Activated T-cell treated with anti-CD3 and anti-CD28 coated beads, Interleukin-2, amount 50 U/mL, for 4 hours (primary cell): Measurements from ENCODE around the gene SPSB1. TPM values are rescaled to one million over a fixed set of nuclear protein-coding genes. Genes with fewer than 3 reads are reported as not detected.

ENCODE experiments used
- ATAC-seq, 2 donors: fragments of 200-7000 bp; cut with Tn5 transposase; one replicate each; pipeline ENCODE4 v1.10.0; 2021
- DNase-seq: peaks from one replicate; pipeline ENCODE4 v3.0.0-alpha.2; 2020
- H3K27me3 Mint-ChIP-seq: one replicate; pipeline ENCODE4 v1.8.0; 2021; ENCODE audit warnings: low read depth, mixed read lengths
- H3K36me3 Mint-ChIP-seq: one replicate; pipeline ENCODE4 v1.8.0; 2022; ENCODE audit warnings: mixed read lengths; ENCODE audit not compliant: insufficient read depth
- H3K4me1 Mint-ChIP-seq: one replicate; pipeline ENCODE4 v1.8.0; 2021; ENCODE audit warnings: low read depth, mixed read lengths
- H3K4me3 Mint-ChIP-seq: one replicate; pipeline ENCODE4 v1.8.0; 2021; ENCODE audit warnings: mild to moderate bottlenecking, moderate library complexity, mixed read lengths
- H3K9me3 Mint-ChIP-seq: one replicate; pipeline ENCODE4 v1.8.0; 2021; ENCODE audit warnings: mixed read lengths
- total RNA-seq, 3 donors: library from RNA; stranded (reverse); gene quantifications; one replicate each; pipeline ENCODE4 v1.2.1, GENCODE V29; 2021

The SPSB1 gene
- total RNA-seq, 3 donors from 2014 or later = 2.3 to 3.8 (median 3.0) TPM

- no peak overlapping the region for H3K4me3 Mint-ChIP-seq
- no peak for ATAC-seq
- H3K36me3 Mint-ChIP-seq = no peaks in the 10 kb centered on the region
- peaks cover 13% of the 10 kb centered on the region for H3K4me1 Mint-ChIP-seq
- H3K9me3 Mint-ChIP-seq = no peaks in the 10 kb centered on the region
- H3K27me3 Mint-ChIP-seq = no peaks in the 10 kb centered on the region
- no peak for DNase-seq
Observed at GRCh38 chr1:9309991-9310390, 17.3 kb downstream of the SPSB1 start.

- H3K9me3 Mint-ChIP-seq = no peaks in the 10 kb centered on the region
- DNase-seq = no peak
- H3K36me3 Mint-ChIP-seq = no peaks in the 10 kb centered on the region
- H3K4me1 Mint-ChIP-seq = peaks cover 19% of the 10 kb centered on the region
- no peaks in the 10 kb centered on the region for H3K27me3 Mint-ChIP-seq
- ATAC-seq = no peak
- no peak overlapping the region for H3K4me3 Mint-ChIP-seq
Observed at GRCh38 chr1:9311029-9311428, 18.3 kb downstream of the SPSB1 start.

GRCh38 chr1:9311479-9311878 is 18.8 kb downstream of the SPSB1 start:
- Mint-ChIP-seq H3K4me1 (peaks cover 23% of the 10 kb centered on the region), H3K36me3 (no peaks in the 10 kb centered on the region), H3K4me3 (no peak overlapping the region), H3K9me3 (no peaks in the 10 kb centered on the region), H3K27me3 (no peaks in the 10 kb centered on the region)
- no peak for ATAC-seq
- no peak for DNase-seq

GRCh38 chr1:9312168-9312720 is 19.6 kb downstream of the SPSB1 start:
- Mint-ChIP-seq H3K9me3 (no peaks in the 10 kb centered on the region), H3K4me3 (no peak overlapping the region), H3K27me3 (no peaks in the 10 kb centered on the region), H3K4me1 (peaks cover 28% of the 10 kb centered on the region), H3K36me3 (no peaks in the 10 kb centered on the region)
- no peak for DNase-seq
- no peak for ATAC-seq

GRCh38 chr1:9313576-9313975 is 20.9 kb downstream of the SPSB1 start:
- Mint-ChIP-seq H3K4me3 (no peak overlapping the region), H3K36me3 (no peaks in the 10 kb centered on the region), H3K9me3 (no peaks in the 10 kb centered on the region), H3K27me3 (no peaks in the 10 kb centered on the region), H3K4me1 (peaks cover 34% of the 10 kb centered on the region)
- ATAC-seq = no peak
- DNase-seq = no peak

GRCh38 chr1:9314111-9314510 is 21.4 kb downstream of the SPSB1 start:
- Mint-ChIP-seq H3K9me3 (no peaks in the 10 kb centered on the region), H3K36me3 (no peaks in the 10 kb centered on the region), H3K4me1 (peaks cover 33% of the 10 kb centered on the region), H3K27me3 (no peaks in the 10 kb centered on the region), H3K4me3 (no peak overlapping the region)
- ATAC-seq = no peak
- DNase-seq = no peak

GRCh38 chr1:9314711-9315379 is 22.2 kb downstream of the SPSB1 start:
- no peaks in the 10 kb centered on the region for H3K9me3 Mint-ChIP-seq

GRCh38 chr1:9315411-9316079 is 22.9 kb downstream of the SPSB1 start:
- peak; percentile 85 to 91 for ATAC-seq
- Mint-ChIP-seq H3K27me3 (no peaks in the 10 kb centered on the region), H3K4me1 (peaks cover 33% of the 10 kb centered on the region), H3K9me3 (no peaks in the 10 kb centered on the region), H3K4me3 (peak overlapping the region; percentile 54), H3K36me3 (no peaks in the 10 kb centered on the region)
- DNase-seq = no peak

More at GRCh38 chr1:9314711-9315379, 22.2 kb downstream of the SPSB1 start:
- DNase-seq = no peak
- Mint-ChIP-seq H3K4me3 (peak overlapping the region; percentile 40), H3K4me1 (peaks cover 33% of the 10 kb centered on the region), H3K27me3 (no peaks in the 10 kb centered on the region), H3K36me3 (no peaks in the 10 kb centered on the region)
- ATAC-seq = no peak

- ATAC-seq (peak; percentile 58 to 62), DNase-seq (no peak)
- peaks cover 33% of the 10 kb centered on the region for H3K4me1 Mint-ChIP-seq
- H3K36me3 Mint-ChIP-seq = no peaks in the 10 kb centered on the region
- no peaks in the 10 kb centered on the region for H3K9me3 Mint-ChIP-seq
- no peak overlapping the region for H3K4me3 Mint-ChIP-seq
- H3K27me3 Mint-ChIP-seq = no peaks in the 10 kb centered on the region
Observed at GRCh38 chr1:9316080-9316444, 23.4 kb downstream of the SPSB1 start.

GRCh38 chr1:9316512-9316911 is 23.8 kb downstream of the SPSB1 start:
- no peak overlapping the region for H3K4me3 Mint-ChIP-seq
- no peak for ATAC-seq
- H3K36me3 Mint-ChIP-seq = no peaks in the 10 kb centered on the region
- no peak for DNase-seq
- no peaks in the 10 kb centered on the region for H3K27me3 Mint-ChIP-seq
- H3K4me1 Mint-ChIP-seq = peaks cover 33% of the 10 kb centered on the region
- no peaks in the 10 kb centered on the region for H3K9me3 Mint-ChIP-seq

GRCh38 chr1:9317072-9317471 is 24.4 kb downstream of the SPSB1 start:
- ATAC-seq (no peak), DNase-seq (no peak)
- no peaks in the 10 kb centered on the region for H3K27me3 Mint-ChIP-seq
- H3K9me3 Mint-ChIP-seq = no peaks in the 10 kb centered on the region
- peaks cover 33% of the 10 kb centered on the region for H3K4me1 Mint-ChIP-seq
- H3K36me3 Mint-ChIP-seq = no peaks in the 10 kb centered on the region
- H3K4me3 Mint-ChIP-seq = no peak overlapping the region

GRCh38 chr1:9317591-9318417 is 25.1 kb downstream of the SPSB1 start:
- Mint-ChIP-seq H3K4me3 (no peak overlapping the region), H3K9me3 (no peaks in the 10 kb centered on the region), H3K27me3 (no peaks in the 10 kb centered on the region), H3K36me3 (no peaks in the 10 kb centered on the region), H3K4me1 (peaks cover 33% of the 10 kb centered on the region)
- DNase-seq (no peak), ATAC-seq (no peak)

GRCh38 chr1:9319208-9319788 is 26.6 kb downstream of the SPSB1 start:
- DNase-seq (no peak), ATAC-seq (no peak)
- Mint-ChIP-seq H3K27me3 (no peaks in the 10 kb centered on the region), H3K36me3 (no peaks in the 10 kb centered on the region), H3K4me1 (peaks cover 31% of the 10 kb centered on the region), H3K9me3 (no peaks in the 10 kb centered on the region), H3K4me3 (no peak overlapping the region)

- Mint-ChIP-seq H3K36me3 (no peaks in the 10 kb centered on the region), H3K4me3 (no peak overlapping the region), H3K27me3 (no peaks in the 10 kb centered on the region), H3K9me3 (no peaks in the 10 kb centered on the region), H3K4me1 (peaks cover 25% of the 10 kb centered on the region)
- DNase-seq (no peak), ATAC-seq (no peak)
Observed at GRCh38 chr1:9319789-9320519, 27.3 kb downstream of the SPSB1 start.
